Peyer's patch (tissue), 4 donors: ENCODE measurements around the gene RALGPS2. TPM values are rescaled to one million over a fixed set of nuclear protein-coding genes. Genes with fewer than 3 reads are reported as not detected.

Experiments
- DNase-seq, 3 donors: peaks; one replicate each; pipeline ENCODE4 v3.0.0-alpha.2; 2017 to 2019
- H3K27ac ChIP-seq, 4 donors: fragments of 200-600 bp; sonication (generic); one replicate each; pipeline ENCODE4 v1.5.1; 2016 to 2019
- H3K27me3 ChIP-seq, 2 donors: fragments of 200-600 bp; sonication (generic); one replicate each; pipeline ENCODE4 v1.5.1; 2019
- H3K36me3 ChIP-seq, 3 donors: fragments of 200-600 bp; sonication (generic); one replicate each; pipeline ENCODE4 v1.5.1; 2016 to 2019
- H3K4me1 ChIP-seq, 4 donors: fragments of 200-600 bp; sonication (generic); one replicate each; pipeline ENCODE4 v1.5.1; 2016 to 2019
- H3K4me3 ChIP-seq, 4 donors: fragments of 200-600 bp; sonication (generic); 1 replicate in 3 of 4; 2 replicates in 1 of 4; pipeline ENCODE4 v1.5.1; 2016 to 2019; ENCODE audit warnings: mild to moderate bottlenecking in 1 of 4
- H3K9me3 ChIP-seq, 4 donors: fragments of 200-600 bp; sonication (generic); one replicate each; pipeline ENCODE4 v1.5.1; 2016 to 2019; ENCODE audit warnings: mild to moderate bottlenecking in 1 of 4
- POLR2A ChIP-seq, 2 donors: fragments of 450-650 bp; IDR thresholded peaks; one replicate each; pipeline ENCODE4 v1.5.1; 2017; ENCODE audit warnings: antibody characterized with exemption in 2 of 2, mild to moderate bottlenecking in 2 of 2, moderate library complexity in 2 of 2
- total RNA-seq, 4 donors: library from RNA; depleted of rRNA; stranded (reverse); fragments of >200 nt; gene quantifications; one replicate each; pipeline ENCODE4 v1.1.0, GENCODE V29; 2016
- TF ChIP-seq, protein P1 (sequence below), 6 experiments: fragments of 450-650 bp in 4 of 6; fragments of 200-600 bp in 2 of 6; sonication (generic) in 1 of 6; IDR thresholded peaks; one replicate each; pipeline ENCODE4 v1.5.1; 2017 to 2019; ENCODE audit warnings: antibody characterized with exemption in 6 of 6, mild to moderate bottlenecking in 3 of 6, moderate library complexity in 1 of 6

RALGPS2 gene
- total RNA-seq, 4 donors from 2014 or later = 25.8 to 102 (median 40.6) TPM

DNA sequence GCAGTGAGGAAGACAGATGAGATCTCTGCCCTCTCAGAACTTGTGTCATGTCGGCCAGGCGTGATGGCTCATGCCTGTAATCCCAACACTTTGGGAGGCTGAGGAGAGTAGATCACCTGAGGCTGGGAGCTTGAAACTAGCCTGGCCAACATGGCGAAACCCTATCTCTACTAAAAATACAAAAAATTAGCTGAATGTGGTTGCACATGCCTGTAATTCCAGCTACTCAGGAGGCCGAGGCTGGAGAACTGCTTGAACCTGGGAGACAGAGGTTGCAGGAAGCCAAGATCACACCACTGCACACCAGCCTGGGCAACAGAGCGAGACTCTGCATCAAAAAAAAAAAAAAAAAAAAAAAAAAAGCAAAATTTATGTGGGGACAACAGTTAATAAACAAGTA, 40.9 kb upstream of the RALGPS2 start:
- no peak overlapping the region for H3K4me3 ChIP-seq
- no peak overlapping the region for H3K27ac ChIP-seq
- no peaks in the 10 kb centered on the region for H3K36me3 ChIP-seq
- DNase-seq = no peak
- no peaks in the 10 kb centered on the region for H3K4me1 ChIP-seq
- no peaks in the 10 kb centered on the region for H3K9me3 ChIP-seq
- TF ChIP-seq POLR2A (IDR thresholded peaks at IDR 0.05) = no peak
- TF ChIP-seq, protein P1, sequence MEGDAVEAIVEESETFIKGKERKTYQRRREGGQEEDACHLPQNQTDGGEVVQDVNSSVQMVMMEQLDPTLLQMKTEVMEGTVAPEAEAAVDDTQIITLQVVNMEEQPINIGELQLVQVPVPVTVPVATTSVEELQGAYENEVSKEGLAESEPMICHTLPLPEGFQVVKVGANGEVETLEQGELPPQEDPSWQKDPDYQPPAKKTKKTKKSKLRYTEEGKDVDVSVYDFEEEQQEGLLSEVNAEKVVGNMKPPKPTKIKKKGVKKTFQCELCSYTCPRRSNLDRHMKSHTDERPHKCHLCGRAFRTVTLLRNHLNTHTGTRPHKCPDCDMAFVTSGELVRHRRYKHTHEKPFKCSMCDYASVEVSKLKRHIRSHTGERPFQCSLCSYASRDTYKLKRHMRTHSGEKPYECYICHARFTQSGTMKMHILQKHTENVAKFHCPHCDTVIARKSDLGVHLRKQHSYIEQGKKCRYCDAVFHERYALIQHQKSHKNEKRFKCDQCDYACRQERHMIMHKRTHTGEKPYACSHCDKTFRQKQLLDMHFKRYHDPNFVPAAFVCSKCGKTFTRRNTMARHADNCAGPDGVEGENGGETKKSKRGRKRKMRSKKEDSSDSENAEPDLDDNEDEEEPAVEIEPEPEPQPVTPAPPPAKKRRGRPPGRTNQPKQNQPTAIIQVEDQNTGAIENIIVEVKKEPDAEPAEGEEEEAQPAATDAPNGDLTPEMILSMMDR (IDR thresholded peaks at IDR 0.05) = no peak
- no peaks in the 10 kb centered on the region for H3K27me3 ChIP-seq

DNA sequence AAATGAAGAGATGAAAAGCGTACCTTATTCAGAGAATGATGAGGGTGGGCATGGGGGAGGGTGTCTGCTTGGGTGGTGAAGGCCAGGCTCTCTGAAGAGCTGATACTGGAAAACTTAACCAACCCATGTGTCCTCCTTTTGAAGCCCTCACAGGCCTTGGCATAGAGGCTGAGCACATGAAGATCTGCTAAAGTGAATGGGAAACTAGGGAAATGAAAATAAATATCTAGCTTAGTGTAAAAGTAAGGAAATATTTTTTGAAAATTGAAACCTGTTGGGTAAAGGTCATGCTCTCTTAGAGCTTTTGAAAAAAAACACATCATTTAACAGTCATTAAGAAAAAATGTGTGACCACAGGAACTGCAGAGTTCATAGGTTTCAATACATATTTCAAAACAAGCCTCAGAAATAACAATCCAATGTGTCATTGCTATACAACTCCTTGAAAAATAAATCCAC, 40.5 kb upstream of the RALGPS2 start:
- H3K27me3 ChIP-seq = no peaks in the 10 kb centered on the region
- H3K27ac ChIP-seq = no peak overlapping the region
- no peak overlapping the region for H3K4me3 ChIP-seq
- H3K4me1 ChIP-seq = no peaks in the 10 kb centered on the region
- no peaks in the 10 kb centered on the region for H3K36me3 ChIP-seq
- no peaks in the 10 kb centered on the region for H3K9me3 ChIP-seq
- DNase-seq = no peak
- TF ChIP-seq POLR2A (IDR thresholded peaks at IDR 0.05) = no peak
- TF ChIP-seq, protein P1 (IDR thresholded peaks at IDR 0.05) = no peak

DNA sequence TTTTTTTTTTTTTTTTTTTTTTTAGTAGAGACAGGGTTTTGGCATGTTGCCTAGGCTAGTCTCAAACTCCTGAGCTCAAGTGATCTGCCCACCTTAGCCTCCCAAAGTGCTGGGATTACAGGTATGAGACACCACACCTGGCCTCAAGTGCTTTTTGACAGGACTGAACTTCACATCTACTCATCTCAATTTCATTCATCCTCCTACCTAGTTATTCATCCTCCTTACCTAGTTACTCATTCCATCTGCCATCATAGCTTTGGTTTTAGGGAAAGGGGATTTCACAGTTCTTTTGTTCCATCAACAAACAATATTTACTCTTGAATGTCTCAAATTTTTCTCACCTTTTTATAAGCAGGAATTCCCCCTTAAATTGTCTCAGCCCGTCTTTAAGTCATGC, 38.6 kb upstream of the RALGPS2 start:
- TF ChIP-seq, protein P1 (IDR thresholded peaks at IDR 0.05) = no peak
- no peak for TF ChIP-seq POLR2A (IDR thresholded peaks at IDR 0.05)
- Histone ChIP-seq H3K9me3 (no peaks in the 10 kb centered on the region), H3K36me3 (no peaks in the 10 kb centered on the region), H3K27me3 (no peaks in the 10 kb centered on the region), H3K27ac (no peak overlapping the region), H3K4me1 (no peaks in the 10 kb centered on the region), H3K4me3 (no peak overlapping the region)
- no peak for DNase-seq

DNA sequence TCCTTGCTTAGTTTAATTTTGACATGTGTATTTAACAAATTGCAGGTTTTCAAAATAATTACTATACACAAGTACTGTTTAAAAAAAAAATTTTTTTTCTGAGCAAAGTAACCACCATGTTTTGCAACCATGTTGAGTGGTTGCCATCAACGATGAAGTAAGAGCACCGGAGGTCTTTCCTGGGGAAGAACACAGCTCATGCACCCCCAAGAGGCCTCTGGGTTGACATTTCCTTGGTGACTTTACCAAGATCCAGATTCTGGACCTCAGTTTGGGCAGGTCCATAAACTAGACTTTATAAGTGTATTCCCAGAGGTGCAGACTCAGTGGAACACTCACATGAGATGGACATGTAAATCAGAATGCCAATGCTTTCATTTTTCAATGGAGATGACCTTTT, 36.8 kb upstream of the RALGPS2 start:
- Histone ChIP-seq H3K27me3 (no peaks in the 10 kb centered on the region), H3K9me3 (no peaks in the 10 kb centered on the region), H3K27ac (no peak overlapping the region), H3K4me1 (no peaks in the 10 kb centered on the region), H3K4me3 (no peak overlapping the region), H3K36me3 (no peaks in the 10 kb centered on the region)
- TF ChIP-seq, protein P1 (IDR thresholded peaks at IDR 0.05) = no peak
- no peak for TF ChIP-seq POLR2A (IDR thresholded peaks at IDR 0.05)
- DNase-seq = no peak

DNA sequence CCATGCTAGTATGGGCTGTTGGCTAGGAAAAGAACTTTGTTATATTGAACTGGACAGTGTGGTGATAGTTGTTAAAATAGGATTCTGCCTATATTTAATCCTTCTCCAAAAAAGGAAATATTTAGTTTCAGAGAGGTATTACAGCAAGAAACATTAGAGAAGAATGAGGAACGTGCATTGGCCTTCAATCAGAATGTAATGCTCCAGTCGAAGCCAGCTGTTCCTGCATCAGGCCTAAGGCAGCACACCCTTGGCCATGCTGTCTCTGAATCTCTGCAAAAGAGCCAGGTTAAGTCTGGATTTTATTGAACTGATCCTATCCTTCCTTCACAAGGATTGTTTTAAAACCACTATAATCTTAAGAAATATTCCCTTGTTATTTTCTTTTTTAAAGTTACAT, 35.3 kb upstream of the RALGPS2 start:
- Histone ChIP-seq H3K36me3 (no peaks in the 10 kb centered on the region), H3K9me3 (no peaks in the 10 kb centered on the region), H3K27ac (no peak overlapping the region), H3K4me3 (no peak overlapping the region), H3K27me3 (no peaks in the 10 kb centered on the region), H3K4me1 (no peaks in the 10 kb centered on the region)
- TF ChIP-seq POLR2A (IDR thresholded peaks at IDR 0.05) = no peak
- TF ChIP-seq, protein P1 (IDR thresholded peaks at IDR 0.05) = no peak
- DNase-seq = no peak

DNA sequence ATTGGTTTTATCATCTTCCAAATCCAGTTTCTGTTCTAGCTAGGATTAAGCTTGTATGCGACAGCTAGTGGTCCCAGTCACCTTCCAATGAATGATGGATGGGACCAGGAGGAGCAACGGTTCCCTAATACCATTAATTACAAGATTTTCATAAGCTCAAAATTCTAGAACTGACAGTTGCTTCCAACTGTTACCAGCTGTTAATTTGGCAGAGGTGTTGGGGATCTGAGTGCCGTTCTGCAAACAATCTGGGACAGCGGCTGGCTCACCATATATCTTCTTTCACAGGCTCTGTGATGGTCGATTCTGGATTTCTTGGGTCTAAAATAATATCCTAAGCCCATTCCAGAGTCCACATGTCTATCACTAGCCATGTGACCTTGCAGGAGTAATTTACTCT, 34.5 kb upstream of the RALGPS2 start:
- H3K4me1 ChIP-seq = no peaks in the 10 kb centered on the region
- TF ChIP-seq POLR2A (IDR thresholded peaks at IDR 0.05) = no peak
- TF ChIP-seq, protein P1 (IDR thresholded peaks at IDR 0.05) = no peak
- H3K9me3 ChIP-seq = no peaks in the 10 kb centered on the region
- H3K4me3 ChIP-seq = no peak overlapping the region
- no peak overlapping the region for H3K27ac ChIP-seq
- no peak for DNase-seq
- no peaks in the 10 kb centered on the region for H3K36me3 ChIP-seq
- no peaks in the 10 kb centered on the region for H3K27me3 ChIP-seq
